Natural killer cell (primary cell): Measurements from ENCODE around the gene GUCA2B. TPM values are rescaled to one million over a fixed set of nuclear protein-coding genes. Genes with fewer than 3 reads are reported as not detected.

Experiments used
- ATAC-seq, 3 donors: fragments of 150-1000 bp in 2 of 3; fragments of 200-7000 bp in 1 of 3; cut with Tn5 transposase; 1 replicate in 1 of 3; 2 replicates in 2 of 3; pipeline ENCODE4 v1.10.0; 2021; ENCODE audit warnings: mild to moderate bottlenecking in 2 of 3, moderate library complexity in 2 of 3
- DNase-seq, 2 donors: peaks; one replicate each; pipeline versions ENCODE4 v3.0.0 to v3.0.0-alpha.2; 2013 to 2021; ENCODE audit warnings: mixed read lengths in 1 of 2
- H3K27ac ChIP-seq: one replicate; pipeline ENCODE4 v1.5.1; 2013; ENCODE audit warnings: mild to moderate bottlenecking, low read length
- H3K27me3 ChIP-seq: one replicate; pipeline ENCODE4 v1.6.1; 2013; ENCODE audit warnings: low read length; ENCODE audit not compliant: control insufficient read depth, insufficient read depth
- H3K36me3 ChIP-seq: one replicate; pipeline ENCODE4 v1.6.1; 2013; ENCODE audit warnings: low read length; ENCODE audit not compliant: control insufficient read depth, insufficient read depth
- H3K4me1 ChIP-seq: one replicate; pipeline ENCODE4 v1.6.1; 2013; ENCODE audit warnings: low read length; ENCODE audit not compliant: control insufficient read depth, insufficient read depth
- H3K4me3 ChIP-seq: one replicate; pipeline ENCODE4 v1.5.1; 2013; ENCODE audit warnings: low read length
- H3K9me3 ChIP-seq: one replicate; pipeline ENCODE4 v1.6.1; 2013; ENCODE audit warnings: low read length; ENCODE audit not compliant: control insufficient read depth, insufficient read depth
- H3K27ac Mint-ChIP-seq, 2 donors: one replicate each; pipeline ENCODE4 v1.8.0; 2022; ENCODE audit warnings: mild to moderate bottlenecking in 2 of 2, mixed read lengths in 2 of 2, moderate library complexity in 1 of 2
- H3K27me3 Mint-ChIP-seq, 2 donors: one replicate each; pipeline ENCODE4 v1.8.0; 2022; ENCODE audit warnings: low read depth in 2 of 2, mixed read lengths in 2 of 2
- H3K36me3 Mint-ChIP-seq: one replicate; pipeline ENCODE4 v1.8.0; 2022; ENCODE audit warnings: mixed read lengths
- H3K4me1 Mint-ChIP-seq, 2 donors: one replicate each; pipeline ENCODE4 v1.8.0; 2022; ENCODE audit warnings: mixed read lengths in 2 of 2
- H3K4me3 Mint-ChIP-seq: one replicate; pipeline ENCODE4 v1.8.0; 2022; ENCODE audit warnings: mild to moderate bottlenecking, moderate library complexity, mixed read lengths
- H3K9me3 Mint-ChIP-seq, 2 donors: one replicate each; pipeline ENCODE4 v1.8.0; 2022; ENCODE audit warnings: mixed read lengths in 2 of 2
- CTCF ChIP-seq: fragments of 200-600 bp; IDR thresholded peaks from one replicate; pipeline ENCODE4 v1.8.0; 2022; ENCODE audit warnings: antibody characterized with exemption
- WGBS: methylation state at CpG from one replicate; pipeline ENCODE4 v1.1.7; 2013; ENCODE audit warnings: missing lambda C conversion rate; ENCODE audit not compliant: insufficient coverage; 5-methylcytosine and 5-hydroxymethylcytosine counted together
- intact Hi-C: fragments of 100-400 bp; cut with micrococcal nuclease; formaldehyde crosslinking; loops from one replicate; pipeline ENCODE4 v1.14.2; 2022
- total RNA-seq, 4 donors: library from RNA; stranded (reverse); fragments of 120-200 nt in 1 of 4; gene quantifications; one replicate each; pipeline versions ENCODE4 v1.2.3 to v1.2.4, GENCODE V29; 2013 to 2022

The GUCA2B gene
- total RNA-seq, 3 donors from 2014 or later (not counting 1 experiment from before 2014, with no cell fraction given): not detected

- Histone ChIP-seq H3K27ac (no peak overlapping the region), H3K4me1 (no peaks in the 10 kb centered on the region), H3K36me3 (no peaks in the 10 kb centered on the region), H3K9me3 (no peaks in the 10 kb centered on the region), H3K27me3 (no peaks in the 10 kb centered on the region), H3K4me3 (no peak overlapping the region)
- Mint-ChIP-seq H3K27me3 (peaks cover 3 to 13% of the 10 kb centered on the region in 2 donors), H3K4me1 (peaks cover 0 to 5% of the 10 kb centered on the region in 2 donors), H3K9me3 (no peaks in the 10 kb centered on the region), H3K4me3 (no peak overlapping the region), H3K27ac (no peak overlapping the region), H3K36me3 (no peaks in the 10 kb centered on the region)
- intact Hi-C loops: no loop called here
- 100% methylated on average over 3 of the region's 3 CpGs for WGBS
- DNase-seq: no peak
- no peak for ATAC-seq
- no peak for TF ChIP-seq CTCF
These were observed 13.8 kb upstream of the GUCA2B start for GRCh38 chr1:42139444-42139843.

GRCh38 chr1:42140191-42140590 is 13.0 kb upstream of the GUCA2B start:
- WGBS: 92% methylated on average over 1 of the region's 2 CpGs
- H3K9me3 ChIP-seq: no peaks in the 10 kb centered on the region
- Mint-ChIP-seq H3K4me1 (peaks cover 0 to 5% of the 10 kb centered on the region in 2 donors), H3K9me3 (no peaks in the 10 kb centered on the region), H3K27me3 (peaks cover 3 to 13% of the 10 kb centered on the region in 2 donors), H3K27ac (no peak overlapping the region), H3K4me3 (no peak overlapping the region), H3K36me3 (no peaks in the 10 kb centered on the region)
- intact Hi-C loops: no loop called here
- no peaks in the 10 kb centered on the region for H3K4me1 ChIP-seq
- no peaks in the 10 kb centered on the region for H3K27me3 ChIP-seq
- H3K36me3 ChIP-seq: no peaks in the 10 kb centered on the region
- H3K27ac ChIP-seq: no peak overlapping the region
- ATAC-seq (no peak), DNase-seq (no peak)
- TF ChIP-seq CTCF: no peak
- no peak overlapping the region for H3K4me3 ChIP-seq

- ATAC-seq: no peak
- TF ChIP-seq CTCF: no peak
- no peak overlapping the region for H3K27ac ChIP-seq
- Mint-ChIP-seq H3K27me3 (peaks cover 3 to 13% of the 10 kb centered on the region in 2 donors), H3K4me3 (no peak overlapping the region), H3K4me1 (peaks cover 0 to 5% of the 10 kb centered on the region in 2 donors), H3K36me3 (no peaks in the 10 kb centered on the region), H3K9me3 (no peaks in the 10 kb centered on the region), H3K27ac (no peak overlapping the region)
- intact Hi-C loops: no loop called here
- WGBS: 92% methylated on average over 5 of the region's 5 CpGs
- no peaks in the 10 kb centered on the region for H3K9me3 ChIP-seq
- peaks cover 9% of the 10 kb centered on the region for H3K4me1 ChIP-seq
- no peak for DNase-seq
- no peak overlapping the region for H3K4me3 ChIP-seq
- no peaks in the 10 kb centered on the region for H3K36me3 ChIP-seq
- H3K27me3 ChIP-seq: no peaks in the 10 kb centered on the region
These were observed 11.2 kb upstream of the GUCA2B start for GRCh38 chr1:42141978-42142377.
